B cell (primary cell): ENCODE results near the gene GRK5. TPM values are rescaled to one million over a fixed set of nuclear protein-coding genes. Genes with fewer than 3 reads are reported as not detected.

Source experiments
- ATAC-seq: fragments of 200-7000 bp; cut with Tn5 transposase; one replicate; pipeline ENCODE4 v1.10.0; 2021; ENCODE audit warnings: low read depth, mild to moderate bottlenecking, moderate number of reproducible peaks, moderate library complexity
- CTCF ChIA-PET: fragments of 350-600 bp; sonication (Branson Sonifier 250); formaldehyde crosslinking; loops from one replicate; lab custom pipeline; 2021; ENCODE audit warnings: antibody characterized with exemption, inconsistent platforms; lab: Charles Lee
- POLR2A ChIA-PET: fragments of 350-600 bp; sonication (Branson Sonifier 250); formaldehyde crosslinking; loops from one replicate; lab custom pipeline; 2021; ENCODE audit warnings: antibody characterized with exemption; lab: Charles Lee
- DNase-seq: peaks from one replicate; pipeline ENCODE4 v3.0.0; 2013
- H2AFZ ChIP-seq: 2 replicates; pipeline ENCODE4 v1.6.1; 2012; ENCODE audit warnings: mild to moderate bottlenecking, low read depth, low read length; ENCODE audit not compliant: insufficient read depth, poor library complexity, severe bottlenecking
- H3K27ac ChIP-seq, 2 donors: 1 replicate in 1 of 2; 2 replicates in 1 of 2; pipeline ENCODE4 v1.5.1; 2012 to 2013; ENCODE audit warnings: low read length in 2 of 2, mild to moderate bottlenecking in 2 of 2, moderate library complexity in 1 of 2
- H3K27me3 ChIP-seq, 4 experiments: fragments of 200-600 bp in 1 of 4; sonication (generic) in 1 of 4; replicated peaks in 1 of 4; 1 replicate in 2 of 4; 2 replicates in 2 of 4; pipeline versions ENCODE4 v1.6.1 to v1.7.0; 2013 to 2016; ENCODE audit warnings: low read length in 3 of 4, mild to moderate bottlenecking in 2 of 4, mixed read lengths in 1 of 4, moderate library complexity in 1 of 4; ENCODE audit not compliant: insufficient read depth in 4 of 4, control insufficient read depth in 3 of 4; ENCODE audit errors: control extremely low read depth in 1 of 4
- H3K36me3 ChIP-seq, 2 experiments: replicated peaks in 1 of 2; 1 replicate in 1 of 2; 2 replicates in 1 of 2; pipeline versions ENCODE4 v1.6.1 to v1.7.1; 2013; ENCODE audit warnings: low read length in 1 of 2; ENCODE audit not compliant: insufficient read depth in 2 of 2, control insufficient read depth in 1 of 2; ENCODE audit errors: control extremely low read depth in 1 of 2, extremely low read depth in 1 of 2
- H3K4me1 ChIP-seq, 2 donors: fragments of 200-600 bp in 1 of 2; sonication (generic) in 1 of 2; 1 replicate in 1 of 2; 2 replicates in 1 of 2; pipeline versions ENCODE4 v1.5.1 to v1.6.1; 2013 to 2017; ENCODE audit warnings: low read length in 2 of 2; ENCODE audit not compliant: control insufficient read depth in 2 of 2, insufficient read depth in 2 of 2
- H3K4me2 ChIP-seq: replicated peaks from 2 replicates; pipeline ENCODE3; 2012; ENCODE audit warnings: mild to moderate bottlenecking, low read depth, low read length; ENCODE audit not compliant: poor library complexity, severe bottlenecking
- H3K4me3 ChIP-seq, 5 experiments: fragments of 200-600 bp in 1 of 5; sonication (generic) in 1 of 5; 1 replicate in 3 of 5; 2 replicates in 2 of 5; pipeline versions ENCODE4 v1.5.1 to v1.7.0; 2011 to 2016; ENCODE audit warnings: low read length in 4 of 5, mild to moderate bottlenecking in 4 of 5, low read depth in 2 of 5, control low read depth in 1 of 5, moderate library complexity in 1 of 5; ENCODE audit not compliant: insufficient read depth in 1 of 5; ENCODE audit errors: control extremely low read depth in 1 of 5, extremely low read depth in 1 of 5
- H3K79me2 ChIP-seq: fragments of 200-600 bp; sonication (generic); one replicate; pipeline ENCODE4 v1.6.0; 2016; ENCODE audit warnings: low read length; ENCODE audit not compliant: control insufficient read depth, insufficient read depth
- H3K9ac ChIP-seq: fragments of 200-600 bp; sonication (generic); 2 replicates; pipeline ENCODE4 v1.6.1; 2017; ENCODE audit warnings: mild to moderate bottlenecking, low read length, moderate library complexity
- H3K9me3 ChIP-seq, 3 donors: one replicate each; pipeline versions ENCODE4 v1.6.1 to v1.7.1; 2013; ENCODE audit warnings: low read length in 2 of 3; ENCODE audit not compliant: control insufficient read depth in 2 of 3, insufficient read depth in 1 of 3; ENCODE audit errors: control extremely low read depth in 1 of 3
- H4K20me1 ChIP-seq: 2 replicates; pipeline ENCODE4 v1.6.0; 2012; ENCODE audit warnings: mild to moderate bottlenecking, low read length; ENCODE audit not compliant: insufficient read depth, control insufficient read depth, poor library complexity, severe bottlenecking
- H3K27ac Mint-ChIP-seq: one replicate; pipeline ENCODE4 v1.8.0; 2021; ENCODE audit warnings: mixed read lengths
- H3K27me3 Mint-ChIP-seq: one replicate; pipeline ENCODE4 v1.8.0; 2021; ENCODE audit warnings: mixed read lengths
- H3K4me1 Mint-ChIP-seq: one replicate; pipeline ENCODE4 v1.8.0; 2021; ENCODE audit warnings: mixed read lengths
- H3K4me3 Mint-ChIP-seq: one replicate; pipeline ENCODE4 v1.8.0; 2021; ENCODE audit warnings: mixed read lengths
- H3K9me3 Mint-ChIP-seq: one replicate; pipeline ENCODE4 v1.8.0; 2022; ENCODE audit warnings: mixed read lengths; ENCODE audit not compliant: insufficient read depth
- EZH2 ChIP-seq: IDR thresholded peaks from 2 replicates; pipeline ENCODE4 v1.6.1; 2012; ENCODE audit warnings: borderline replicate concordance, low read depth, mild to moderate bottlenecking, moderate library complexity, low read length; ENCODE audit not compliant: insufficient read depth, poor library complexity, severe bottlenecking
- WGBS: methylation state at CpG from one replicate; pipeline ENCODE4 v1.1.5; 2013; ENCODE audit warnings: missing lambda C conversion rate; ENCODE audit not compliant: insufficient coverage; 5-methylcytosine and 5-hydroxymethylcytosine counted together
- intact Hi-C: fragments of 100-400 bp; cut with micrococcal nuclease; formaldehyde crosslinking; loops from one replicate; pipeline ENCODE4 v1.10.0; 2022
- polyA plus RNA-seq: library from polyadenylated mRNA; depleted of rRNA; stranded (reverse); fragments of >200 nt; gene quantifications from 2 replicates; pipeline ENCODE4 v1.2.3, GENCODE V29; 2012
- total RNA-seq, 2 donors: library from RNA; stranded (reverse); fragments of 120-200 nt in 1 of 2; gene quantifications; 1 replicate in 1 of 2; 2 replicates in 1 of 2; pipeline versions ENCODE4 v1.2.3 to v1.2.4, GENCODE V29; 2013 to 2022
- TF ChIP-seq, protein P1 (sequence below): fragments of 200-600 bp; IDR thresholded peaks from one replicate; pipeline ENCODE4 v1.8.0; 2022; ENCODE audit warnings: antibody characterized with exemption, mild to moderate bottlenecking

The GRK5 gene
- total and polyA plus RNA-seq, 2 donors (not counting 1 experiment from before 2014, with no cell fraction given): 21.9 to 54.8 TPM

DNA sequence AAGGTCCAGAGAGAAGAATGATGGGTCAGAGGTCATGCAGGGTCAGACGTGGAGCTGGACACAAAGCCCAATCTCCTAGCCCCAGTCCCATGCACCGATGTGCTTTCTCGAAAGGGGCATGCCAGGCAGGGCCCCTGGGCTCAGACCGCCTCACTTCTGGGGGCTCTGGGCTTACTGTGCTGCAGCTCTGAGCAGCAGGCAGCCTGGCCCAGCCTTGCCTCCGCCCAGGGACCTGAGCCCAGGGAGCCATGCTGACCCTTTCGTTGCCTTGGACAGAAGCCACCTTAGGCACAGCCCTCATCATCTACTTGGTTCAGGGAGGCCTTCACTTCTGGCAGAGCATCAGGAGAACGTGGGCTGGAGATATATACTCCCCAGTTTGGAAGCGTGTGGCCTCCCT lies 161.2 kb downstream of the GRK5 start:
- Histone ChIP-seq H3K9me3 (peaks cover 0 to 7% (median 6%) of the 10 kb centered on the region in 3 donors), H3K4me2 (peak overlapping the region; percentile 68), H2AFZ (no peak overlapping the region), H3K27me3 (no peaks in the 10 kb centered on the region), H3K9ac (peak overlapping the region; percentile 59), H3K4me1 (peaks cover 52 to 55% of the 10 kb centered on the region in 2 donors), H3K36me3 (peaks cover 0 to 16% of the 10 kb centered on the region in 2 experiments), H4K20me1 (no peaks in the 10 kb centered on the region), H3K79me2 (peaks cover 62% of the 10 kb centered on the region), H3K4me3 (peak overlapping the region in 4 of 5 experiments; percentile 38 to 60 (median 56)), H3K27ac (peak overlapping the region; percentile 73 to 75)
- Mint-ChIP-seq H3K27ac (peak overlapping the region; percentile 97), H3K27me3 (no peaks in the 10 kb centered on the region), H3K4me1 (peaks cover 60% of the 10 kb centered on the region), H3K9me3 (peaks cover 5% of the 10 kb centered on the region), H3K4me3 (peak overlapping the region; percentile 90)
- intact Hi-C loops: loop anchor here (2.0 kb wide), 2 partner anchors 48 to 54 kb away; no protein-coding TSS in a partner anchor
- TF ChIP-seq, protein P1, sequence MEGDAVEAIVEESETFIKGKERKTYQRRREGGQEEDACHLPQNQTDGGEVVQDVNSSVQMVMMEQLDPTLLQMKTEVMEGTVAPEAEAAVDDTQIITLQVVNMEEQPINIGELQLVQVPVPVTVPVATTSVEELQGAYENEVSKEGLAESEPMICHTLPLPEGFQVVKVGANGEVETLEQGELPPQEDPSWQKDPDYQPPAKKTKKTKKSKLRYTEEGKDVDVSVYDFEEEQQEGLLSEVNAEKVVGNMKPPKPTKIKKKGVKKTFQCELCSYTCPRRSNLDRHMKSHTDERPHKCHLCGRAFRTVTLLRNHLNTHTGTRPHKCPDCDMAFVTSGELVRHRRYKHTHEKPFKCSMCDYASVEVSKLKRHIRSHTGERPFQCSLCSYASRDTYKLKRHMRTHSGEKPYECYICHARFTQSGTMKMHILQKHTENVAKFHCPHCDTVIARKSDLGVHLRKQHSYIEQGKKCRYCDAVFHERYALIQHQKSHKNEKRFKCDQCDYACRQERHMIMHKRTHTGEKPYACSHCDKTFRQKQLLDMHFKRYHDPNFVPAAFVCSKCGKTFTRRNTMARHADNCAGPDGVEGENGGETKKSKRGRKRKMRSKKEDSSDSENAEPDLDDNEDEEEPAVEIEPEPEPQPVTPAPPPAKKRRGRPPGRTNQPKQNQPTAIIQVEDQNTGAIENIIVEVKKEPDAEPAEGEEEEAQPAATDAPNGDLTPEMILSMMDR: no peak
- no peak for TF ChIP-seq EZH2
- WGBS: 100% methylated on average over 5 of the region's 8 CpGs
- POLR2A ChIA-PET: interaction anchor here (1.0 to 1.1 kb wide), 2 partner anchors 9 to 162 kb away, joined by 3 read pairs; no protein-coding TSS in a partner anchor
- CTCF ChIA-PET: interaction anchor here (1.8 kb wide), 1 partner anchor 162 kb away, joined by 6 read pairs; the partner anchor contains the start of gene GRK5
- DNase-seq (no peak), ATAC-seq (no peak)
